ENCODE results near the gene PMPCA. TPM values are rescaled to one million over a fixed set of nuclear protein-coding genes. Genes with fewer than 3 reads are reported as not detected.

The PMPCA gene
- 100 to 1,000 TPM; 117 to 120 TPM for total RNA-seq

- ChIA-PET CTCF (interaction anchor here (3.5 kb wide), 1 partner anchor 10 kb away, joined by 24 read pairs; the partner anchor contains the start of gene SNAPC4), POLR2A (interaction anchor here (0.8 to 1.7 kb wide), 5 partner anchors 10 to 128 kb away, joined by 3 to 5 read pairs (median 4); partner anchors contain the start of gene DNLZ)
Observed at GRCh38 chr9:136410500-136411287, at the start of gene PMPCA, which contains the start of gene ENTR1. TSS of gene PMPCA (plus strand) at chr9:136410658. CDS start at chr9:136410669, 11 bp downstream. TSS of gene ENTR1 (minus strand) at chr9:136410614. CDS start at chr9:136410397, 217 bp downstream.

GRCh38 chr9:136361047-136361753 lies 49.3 kb upstream of the PMPCA start:
- POLR2A ChIA-PET: no interaction called here
- CTCF ChIA-PET: no interaction called here

GRCh38 chr9:136361754-136362449 lies 48.6 kb upstream of the PMPCA start:
- POLR2A ChIA-PET: interaction anchor here (0.9 kb wide), 1 partner anchor 24 kb away, joined by 3 read pairs; no protein-coding TSS in a partner anchor
- CTCF ChIA-PET: interaction anchor here (1.3 to 2.4 kb wide), 4 partner anchors 38 to 76 kb away, joined by 3 to 13 read pairs (median 6); partner anchors contain the start of gene SNAPC4

- CTCF ChIA-PET: interaction anchor here (0.9 to 2.4 kb wide), 7 partner anchors 35 to 393 kb away, joined by 3 to 15 read pairs (median 8); partner anchors contain the start of gene SNAPC4
- POLR2A ChIA-PET: interaction anchor here (0.6 to 1.6 kb wide), 8 partner anchors 24 to 305 kb away, joined by 3 to 11 read pairs (median 3); partner anchors contain the start of genes ENTR1, PMPCA and SNAPC4
Observed at GRCh38 chr9:136362450-136362784, 48.0 kb upstream of the PMPCA start.

GRCh38 chr9:136363106-136363948 lies 47.1 kb upstream of the PMPCA start, which contains the start of gene DNLZ:
TSS of gene DNLZ (minus strand) at chr9:136363744. CDS start at chr9:136363714, 30 bp downstream.
- ChIA-PET POLR2A (interaction anchor here (0.6 to 1.6 kb wide), 11 partner anchors 25 to 878 kb away, joined by 3 to 11 read pairs (median 3); partner anchors contain the start of genes ENTR1, PMPCA, SNAPC4 and TUBB4B), CTCF (interaction anchor here (0.6 to 2.4 kb wide), 13 partner anchors 9 to 394 kb away, joined by 3 to 15 read pairs (median 3); partner anchors contain the start of gene SNAPC4)

GRCh38 chr9:136363949-136364748 lies 46.3 kb upstream of the PMPCA start:
- POLR2A ChIA-PET: interaction anchor here (0.7 to 1.6 kb wide), 4 partner anchors 27 to 877 kb away, joined by 3 to 11 read pairs (median 4); partner anchors contain the start of genes ENTR1, PMPCA, SNAPC4 and TUBB4B
- CTCF ChIA-PET: interaction anchor here (0.5 to 2.4 kb wide), 12 partner anchors 10 to 336 kb away, joined by 3 to 15 read pairs (median 3); partner anchors contain the start of gene SNAPC4

GRCh38 chr9:136364942-136365774 lies 45.3 kb upstream of the PMPCA start:
- ChIA-PET POLR2A (no interaction called here), CTCF (interaction anchor here (0.5 to 2.4 kb wide), 2 partner anchors 53 to 203 kb away, joined by 3 to 15 read pairs; no protein-coding TSS in a partner anchor)

- POLR2A ChIA-PET: no interaction called here
- CTCF ChIA-PET: no interaction called here
Observed at GRCh38 chr9:136365775-136366222, 44.7 kb upstream of the PMPCA start.

GRCh38 chr9:136366826-136367225 lies 43.6 kb upstream of the PMPCA start:
- POLR2A ChIA-PET: no interaction called here

GRCh38 chr9:136367296-136368145 lies 42.9 kb upstream of the PMPCA start:
- ChIA-PET POLR2A (no interaction called here), CTCF (interaction anchor here (0.9 kb wide), 1 partner anchor 36 kb away, joined by 3 read pairs; no protein-coding TSS in a partner anchor)

More at GRCh38 chr9:136366826-136367225, 43.6 kb upstream of the PMPCA start:
- CTCF ChIA-PET: interaction anchor here (0.5 to 0.9 kb wide), 2 partner anchors 37 to 370 kb away, joined by 3 read pairs; no protein-coding TSS in a partner anchor

- ChIA-PET POLR2A (no interaction called here), CTCF (no interaction called here)
Observed at GRCh38 chr9:136368190-136368589, 42.3 kb upstream of the PMPCA start.

- ChIA-PET CTCF (no interaction called here), POLR2A (interaction anchor here (1.2 kb wide), 1 partner anchor 12 kb away, joined by 3 read pairs; no protein-coding TSS in a partner anchor)
Observed at GRCh38 chr9:136370037-136370436, 40.4 kb upstream of the PMPCA start.

- ChIA-PET CTCF (no interaction called here), POLR2A (interaction anchor here (1.2 kb wide), 1 partner anchor 11 kb away, joined by 3 read pairs; no protein-coding TSS in a partner anchor)
Observed at GRCh38 chr9:136370687-136371532, 39.5 kb upstream of the PMPCA start.

- ChIA-PET POLR2A (no interaction called here), CTCF (interaction anchor here (1.0 kb wide), 1 partner anchor 58 kb away, joined by 3 read pairs; no protein-coding TSS in a partner anchor)
Observed at GRCh38 chr9:136371533-136371880, 39.0 kb upstream of the PMPCA start.

Data from activated CD8-positive, alpha-beta memory T cell treated with anti-CD3 and anti-CD28 coated beads for 36 hours (primary cell).